ENCODE results near the gene RSBN1L. TPM values are rescaled to one million over a fixed set of nuclear protein-coding genes. Genes with fewer than 3 reads are reported as not detected.

Gene RSBN1L
- total and polyA plus RNA-seq, 2 donors (not counting 3 experiments of a cell fraction or from before 2014, with no cell fraction given), result 3.0 to 13.1 TPM

- CTCF ChIA-PET, result no interaction called here
Measured at GRCh38 chr7:77693830-77694583, 2.3 kb upstream of the RSBN1L start.

More at GRCh38 chr7:77693830-77694583, 2.3 kb upstream of the RSBN1L start:
- BruUV-seq (replicated peaks), result TSS peak; percentile 1
- H3K36me3 ChIP-seq (ENCODE audit: control insufficient read depth in 2 of 2, extremely low read depth in 1 of 2, insufficient read depth in 2 of 2, low read length in 2 of 2), result no peaks in the 10 kb centered on the region
- FAIRE-seq (no peak), DNase-seq (ENCODE audit: low read depth, low spot score) (no peak)
- no peak overlapping the region for H3K9ac ChIP-seq (replicated peaks; ENCODE audit: extremely low read depth, insufficient read depth, low read length)
- TF ChIP-seq CTCF (IDR thresholded peaks at IDR 0.05; ENCODE audit: extremely low read depth in 1 of 2, insufficient read depth in 1 of 2, low read depth in 1 of 2, low read length in 2 of 2) (no peak), FOS (IDR thresholded peaks at IDR 0.05; ENCODE audit: borderline replicate concordance, insufficient read depth, low read length) (no peak), POLR2AphosphoS5 (IDR thresholded peaks at IDR 0.05; ENCODE audit: insufficient read depth, low read depth, low read length) (no peak), MAX (IDR thresholded peaks at IDR 0.05; ENCODE audit: insufficient read depth, insufficient read length) (no peak), GATA2 (IDR thresholded peaks at IDR 0.05; ENCODE audit: insufficient read depth, insufficient read length, low read depth, low read length) (no peak), EZH2 (IDR thresholded peaks at IDR 0.05; ENCODE audit: borderline replicate concordance, low read depth, low read length, severe bottlenecking) (no peak), MYC (IDR thresholded peaks at IDR 0.05; ENCODE audit: low read depth, low read length) (no peak), POLR2A (IDR thresholded peaks at IDR 0.05; ENCODE audit: low read depth, low read length) (no peak), JUN (IDR thresholded peaks at IDR 0.05; ENCODE audit: borderline replicate concordance, insufficient read depth, insufficient read length, low read depth) (no peak)
- H3K27me3 ChIP-seq (ENCODE audit: control insufficient read depth in 2 of 2, insufficient read depth in 2 of 2, low read length in 2 of 2), result no peaks in the 10 kb centered on the region
- no peaks in the 10 kb centered on the region for H3K9me1 ChIP-seq (replicated peaks; ENCODE audit: control insufficient read depth, extremely low read depth, insufficient read depth, low read length)
- no peak overlapping the region for H3K4me3 ChIP-seq (replicated peaks in 1 of 3; ENCODE audit: insufficient read depth in 1 of 3, low read depth in 1 of 3, low read length in 3 of 3)
- H3K27ac ChIP-seq (ENCODE audit: insufficient read depth, low read depth, low read length), result no peak overlapping the region
- dilution Hi-C loops (cut with MboI; ENCODE audit: extremely low pct_ligation_motif_present, low sequenced_read_pairs), result no loop called here
- POLR2A ChIA-PET, result no interaction called here
- H3K9me3 ChIP-seq (replicated peaks; ENCODE audit: control insufficient read depth, insufficient read depth, low read length), result no peaks in the 10 kb centered on the region
- no peaks in the 10 kb centered on the region for H4K20me1 ChIP-seq (replicated peaks; ENCODE audit: control insufficient read depth, extremely low read depth, insufficient read depth, low read length)
- H3K79me2 ChIP-seq (ENCODE audit: control insufficient read depth, insufficient read depth, low read length), result peaks cover 28% of the 10 kb centered on the region
- intact Hi-C loops (cut with micrococcal nuclease), result no loop called here
- H2AFZ ChIP-seq (ENCODE audit: low read depth, low read length), result no peak overlapping the region
- H3K4me1 ChIP-seq (ENCODE audit: control insufficient read depth, extremely low read depth, insufficient read depth, low read length), result peaks cover 19% of the 10 kb centered on the region
- H3K4me2 ChIP-seq (ENCODE audit: insufficient read depth, low read length), result peak overlapping the region; percentile 22
